Mucosa of descending colon (tissue), 3 donors: Measurements from ENCODE around the gene CACNA1E. TPM values are rescaled to one million over a fixed set of nuclear protein-coding genes. Genes with fewer than 3 reads are reported as not detected.

ENCODE experiments used
- ATAC-seq: fragments of 200-7000 bp; cut with Tn5 transposase; one replicate; pipeline ENCODE4 v1.9.1; 2020; ENCODE audit warnings: mild to moderate bottlenecking, moderate library complexity
- DNase-seq, 3 donors: peaks; one replicate each; pipeline ENCODE4 v3.0.0-alpha.2; 2020
- H3K36me3 ChIP-seq: fragments of 200-600 bp; one replicate; pipeline ENCODE4 v1.8.0; 2021; ENCODE audit warnings: low read depth, mild to moderate bottlenecking
- H3K4me1 ChIP-seq: fragments of 200-600 bp; one replicate; pipeline ENCODE4 v1.8.0; 2021; ENCODE audit warnings: low read depth, mild to moderate bottlenecking
- H3K4me3 ChIP-seq: fragments of 200-600 bp; one replicate; pipeline ENCODE4 v1.8.0; 2021; ENCODE audit warnings: mild to moderate bottlenecking
- H3K9me3 ChIP-seq: fragments of 200-600 bp; one replicate; pipeline ENCODE4 v1.8.0; 2021; ENCODE audit warnings: mild to moderate bottlenecking
- intact Hi-C, 2 donors: fragments of 100-400 bp; cut with DNase I in 1 of 2; cut with micrococcal nuclease in 1 of 2; formaldehyde crosslinking; loops; one replicate each; pipeline versions ENCODE4 v1.11.0 to v1.11.1; 2022; cut with DNase I, micrococcal nuclease
- total RNA-seq, 3 donors: library from RNA; stranded (reverse); fragmentation: NEBNext Ultra II Directional in 2 of 3; extraction: Animal tissue kit (Norgen Biotek cat#: 25700) in 2 of 3; gene quantifications; one replicate each; pipeline versions ENCODE4 v1.2.1 to v1.2.4, GENCODE V29; 2021 to 2023
- TF ChIP-seq, protein P1 (sequence below): fragments of 200-600 bp; IDR thresholded peaks from one replicate; pipeline ENCODE4 v1.8.0; 2022; ENCODE audit warnings: antibody characterized with exemption, mild to moderate bottlenecking
- donor health status: DM: no; HTN: no; CAD: no; lungs with moderate emphysema.
- donor health status: DM: no; HTN: no; CAD: no.
- donor health status: DM: no; HTN: yes; CAD: no.

CACNA1E gene
- total RNA-seq, 3 donors from 2014 or later = 0.09 to 1.4 (median 0.22) TPM

DNA sequence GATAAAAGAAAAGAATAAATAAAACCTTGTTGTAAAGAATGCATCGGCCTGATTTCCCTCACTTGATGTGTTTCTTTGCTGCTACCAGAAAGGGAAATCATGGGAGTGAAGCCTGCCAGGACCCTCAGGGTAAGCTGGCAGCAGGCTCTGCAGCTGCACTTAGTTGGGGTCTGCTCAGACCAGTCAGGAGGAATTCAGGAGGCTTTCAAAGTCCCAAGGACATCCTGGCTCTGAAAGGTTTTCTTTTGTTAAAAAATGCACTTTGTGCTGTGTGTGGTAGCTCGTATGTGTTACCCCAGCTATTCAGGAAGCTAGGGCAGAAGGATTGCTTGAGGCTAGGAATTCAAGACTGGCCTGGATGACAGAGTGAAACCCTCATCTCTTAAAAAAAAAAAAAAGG, 323.4 kb downstream of the CACNA1E start:
- TF ChIP-seq, protein P1, sequence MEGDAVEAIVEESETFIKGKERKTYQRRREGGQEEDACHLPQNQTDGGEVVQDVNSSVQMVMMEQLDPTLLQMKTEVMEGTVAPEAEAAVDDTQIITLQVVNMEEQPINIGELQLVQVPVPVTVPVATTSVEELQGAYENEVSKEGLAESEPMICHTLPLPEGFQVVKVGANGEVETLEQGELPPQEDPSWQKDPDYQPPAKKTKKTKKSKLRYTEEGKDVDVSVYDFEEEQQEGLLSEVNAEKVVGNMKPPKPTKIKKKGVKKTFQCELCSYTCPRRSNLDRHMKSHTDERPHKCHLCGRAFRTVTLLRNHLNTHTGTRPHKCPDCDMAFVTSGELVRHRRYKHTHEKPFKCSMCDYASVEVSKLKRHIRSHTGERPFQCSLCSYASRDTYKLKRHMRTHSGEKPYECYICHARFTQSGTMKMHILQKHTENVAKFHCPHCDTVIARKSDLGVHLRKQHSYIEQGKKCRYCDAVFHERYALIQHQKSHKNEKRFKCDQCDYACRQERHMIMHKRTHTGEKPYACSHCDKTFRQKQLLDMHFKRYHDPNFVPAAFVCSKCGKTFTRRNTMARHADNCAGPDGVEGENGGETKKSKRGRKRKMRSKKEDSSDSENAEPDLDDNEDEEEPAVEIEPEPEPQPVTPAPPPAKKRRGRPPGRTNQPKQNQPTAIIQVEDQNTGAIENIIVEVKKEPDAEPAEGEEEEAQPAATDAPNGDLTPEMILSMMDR = no peak
- no peak for ATAC-seq
- H3K4me3 ChIP-seq = no peak overlapping the region
- DNase-seq = no peak
- H3K4me1 ChIP-seq = no peaks in the 10 kb centered on the region
- H3K9me3 ChIP-seq = no peaks in the 10 kb centered on the region
- no peaks in the 10 kb centered on the region for H3K36me3 ChIP-seq
- intact Hi-C loops = no loop called here

DNA sequence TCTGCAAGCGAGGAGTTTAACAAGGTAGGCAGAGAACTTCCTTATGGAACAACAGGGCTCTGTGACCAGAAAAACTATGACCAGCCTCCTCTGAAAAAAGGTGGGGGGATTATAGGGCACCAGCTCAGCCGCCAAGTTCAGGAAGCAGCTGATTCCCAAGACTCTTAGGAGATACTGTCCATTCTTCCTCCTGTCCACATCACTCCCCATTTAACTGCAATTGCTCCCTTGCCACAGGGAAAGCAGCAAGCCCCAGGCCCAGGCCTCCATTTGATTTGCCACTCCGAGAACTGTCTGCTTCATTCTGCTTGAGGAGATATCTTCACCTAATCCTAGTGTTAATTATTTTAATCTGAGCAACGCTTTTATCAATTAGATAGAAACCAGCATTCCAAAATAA, 323.9 kb downstream of the CACNA1E start:
- TF ChIP-seq, protein P1 = no peak
- Histone ChIP-seq H3K9me3 (no peaks in the 10 kb centered on the region), H3K36me3 (no peaks in the 10 kb centered on the region), H3K4me1 (no peaks in the 10 kb centered on the region), H3K4me3 (no peak overlapping the region)
- intact Hi-C loops = no loop called here
- ATAC-seq (no peak), DNase-seq (no peak)

GRCh38 chr1:181809991-181810545, 326.8 kb downstream of the CACNA1E start:
- no peaks in the 10 kb centered on the region for H3K4me1 ChIP-seq
- no peak overlapping the region for H3K4me3 ChIP-seq
- TF ChIP-seq, protein P1 = no peak
- no peaks in the 10 kb centered on the region for H3K36me3 ChIP-seq
- intact Hi-C loops = no loop called here
- ATAC-seq = no peak
- DNase-seq = no peak
- no peaks in the 10 kb centered on the region for H3K9me3 ChIP-seq

GRCh38 chr1:181812208-181812607, 328.9 kb downstream of the CACNA1E start:
- ATAC-seq (no peak), DNase-seq (no peak)
- TF ChIP-seq, protein P1 = no peak
- H3K9me3 ChIP-seq = no peaks in the 10 kb centered on the region
- no peaks in the 10 kb centered on the region for H3K36me3 ChIP-seq
- no peak overlapping the region for H3K4me3 ChIP-seq
- intact Hi-C loops = no loop called here
- no peaks in the 10 kb centered on the region for H3K4me1 ChIP-seq

GRCh38 chr1:181813266-181813665, 329.9 kb downstream of the CACNA1E start:
- H3K4me3 ChIP-seq = no peak overlapping the region
- H3K9me3 ChIP-seq = no peaks in the 10 kb centered on the region
- TF ChIP-seq, protein P1 = no peak
- H3K36me3 ChIP-seq = no peaks in the 10 kb centered on the region
- ATAC-seq = no peak
- no peak for DNase-seq
- H3K4me1 ChIP-seq = no peaks in the 10 kb centered on the region
- intact Hi-C loops = no loop called here

- Histone ChIP-seq H3K36me3 (no peaks in the 10 kb centered on the region), H3K4me3 (no peak overlapping the region), H3K4me1 (no peaks in the 10 kb centered on the region), H3K9me3 (no peaks in the 10 kb centered on the region)
- intact Hi-C loops = no loop called here
- ATAC-seq = no peak
- DNase-seq = no peak
- TF ChIP-seq, protein P1 = no peak
These were observed 333.3 kb downstream of the CACNA1E start for GRCh38 chr1:181816608-181817007.
